ENCODE results near the gene XG. TPM values are rescaled to one million over a fixed set of nuclear protein-coding genes. Genes with fewer than 3 reads are reported as not detected.

Gene XG
- total RNA-seq, 1 experiment from 2014 or later = 0.06 TPM

DNA sequence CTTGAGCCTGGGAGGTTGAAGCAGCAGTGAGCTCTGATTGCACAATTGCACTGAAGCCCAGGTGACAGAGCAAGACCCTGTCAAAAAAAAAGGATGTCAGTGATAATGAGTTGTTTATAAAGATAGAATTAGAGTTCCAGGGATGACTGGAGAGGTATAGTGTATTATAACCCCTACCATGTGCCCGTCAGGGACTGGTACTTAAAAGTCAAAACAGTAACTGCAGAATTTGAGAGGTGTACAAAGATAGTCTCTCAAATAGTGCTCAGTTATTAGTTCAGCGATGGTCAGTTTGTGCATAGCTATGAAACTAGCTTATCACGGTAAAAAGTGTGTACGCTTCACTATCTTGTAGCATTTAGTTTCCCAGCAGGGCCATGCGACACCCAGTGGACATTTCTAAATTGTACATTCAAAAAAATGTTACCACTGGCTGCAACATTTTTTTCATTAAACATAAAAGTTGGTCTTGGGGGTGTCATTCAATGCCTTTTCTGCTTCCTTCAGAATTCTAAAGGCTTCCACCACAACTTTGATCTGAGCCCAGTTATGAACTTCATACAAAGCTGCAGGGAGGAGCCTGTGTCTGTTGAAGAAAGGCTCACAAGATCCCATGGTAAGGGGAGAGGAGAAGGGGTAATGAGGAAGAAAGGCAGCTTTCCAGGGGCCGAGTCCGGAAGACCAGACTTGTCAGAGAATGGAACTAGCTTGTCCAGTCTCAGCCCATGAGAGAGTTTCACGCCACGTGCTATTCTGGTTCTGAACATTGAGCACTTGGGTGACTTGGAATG, 67.7 kb downstream of the XG start:
- peak; percentile 20 for DNase-seq (ENCODE audit: low read depth)

GRCh38 chrX:2820136-2820771, 68.4 kb downstream of the XG start:
- DNase-seq (ENCODE audit: low read depth) = no peak

DNA sequence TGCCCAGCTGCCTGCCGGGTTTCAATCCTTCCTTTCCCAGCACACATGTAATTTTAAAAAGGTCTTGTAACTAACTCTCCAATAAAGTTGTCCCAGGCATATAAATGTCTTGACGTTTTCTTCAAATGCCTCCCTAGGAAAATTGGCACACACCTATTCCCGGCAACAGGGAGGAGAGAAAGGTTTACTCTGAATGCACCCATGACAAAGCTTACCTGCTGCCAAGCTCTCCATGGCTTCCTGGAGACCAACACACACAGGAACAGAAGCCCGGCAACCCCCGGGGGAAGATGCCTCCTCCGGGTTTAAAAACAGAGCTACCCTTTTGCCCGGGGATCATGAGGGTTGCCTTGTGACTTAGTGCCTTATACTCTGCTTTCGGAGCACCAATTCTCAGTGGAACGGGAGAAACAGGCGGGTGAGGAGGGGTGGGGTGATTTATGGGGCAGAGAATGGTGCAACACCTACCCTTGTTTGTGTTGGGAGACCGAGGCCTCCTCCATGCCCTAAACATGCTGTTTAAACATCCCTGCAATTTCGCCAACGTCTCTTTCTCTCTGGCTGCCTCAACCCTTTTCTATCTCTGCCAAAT, 72.1 kb downstream of the XG start:
- no peak for DNase-seq (ENCODE audit: low read depth)

GRCh38 chrX:2824886-2825285, 73.0 kb downstream of the XG start:
- no peak for DNase-seq (ENCODE audit: low read depth)

- DNase-seq (ENCODE audit: low read depth) = no peak
Measured at GRCh38 chrX:2828344-2828958, 76.6 kb downstream of the XG start, which contains the start of gene GYG2. GYG2 (plus strand) TSS chrX:2828930; CDS start chrX:2830189, 1,259 bp downstream.

DNA sequence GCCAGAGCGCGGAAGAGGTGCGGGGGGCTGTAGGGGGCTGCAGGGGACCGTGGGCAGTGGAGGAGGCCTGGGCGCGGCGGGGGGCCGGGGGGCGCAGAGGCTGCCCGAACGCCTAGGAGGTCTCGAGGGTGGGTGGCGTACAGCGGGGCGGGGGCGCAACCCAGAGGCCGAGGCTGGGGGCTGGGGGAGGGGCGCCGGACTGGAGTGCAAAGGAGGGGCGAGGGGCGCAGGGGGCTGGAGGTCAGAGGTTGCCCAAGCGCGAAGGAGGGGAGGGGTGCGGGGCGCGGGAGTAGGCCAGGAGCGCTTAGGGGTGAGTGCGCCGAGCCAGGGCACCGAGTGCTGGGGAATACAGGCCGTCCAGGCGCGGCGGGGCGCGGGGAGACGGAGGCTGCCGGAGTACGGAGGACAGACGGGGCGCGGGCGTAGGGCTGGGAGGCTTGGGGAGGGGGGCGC, 77.1 kb downstream of the XG start:
- DNase-seq (ENCODE audit: low read depth) = no peak

DNA sequence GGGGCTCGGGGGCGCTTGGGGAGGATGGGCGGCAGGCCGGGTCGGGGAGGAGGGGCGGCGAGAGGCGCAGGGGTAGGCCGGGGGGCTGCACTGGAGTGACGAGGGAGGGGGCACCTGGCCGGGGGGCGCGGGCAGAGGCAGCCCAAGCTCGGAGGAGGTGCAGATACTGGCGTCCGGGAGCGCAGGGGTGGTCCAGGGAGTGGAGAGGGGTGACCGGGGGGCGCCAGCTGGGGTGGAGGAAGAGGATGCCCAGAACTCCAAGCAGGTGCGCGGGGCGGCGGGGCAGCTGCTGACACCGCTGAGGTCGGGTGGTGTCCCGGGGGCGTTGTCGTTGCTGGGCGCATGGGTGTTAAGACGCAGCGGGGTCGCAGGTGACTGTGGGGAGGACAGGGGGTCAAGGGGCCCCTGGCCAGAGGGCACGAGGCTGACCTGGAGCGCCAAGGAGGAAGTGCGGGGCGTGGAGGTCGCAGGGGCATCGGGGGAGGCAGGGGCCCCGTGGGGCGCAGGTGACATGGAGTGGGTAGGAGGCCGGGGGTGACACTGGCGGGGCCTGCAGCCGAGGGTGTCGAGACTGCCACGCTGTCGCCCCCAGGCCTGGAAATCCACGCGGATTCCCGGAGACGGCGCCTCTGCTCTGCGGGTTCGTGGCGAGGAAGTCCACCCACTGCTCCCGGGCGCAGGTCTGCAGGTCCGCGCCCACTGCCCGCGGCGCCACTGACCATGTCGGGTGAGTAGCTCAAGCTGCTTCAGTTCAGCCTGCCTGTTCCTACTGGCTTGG, 77.8 kb downstream of the XG start:
- no peak for DNase-seq (ENCODE audit: low read depth)

DNA sequence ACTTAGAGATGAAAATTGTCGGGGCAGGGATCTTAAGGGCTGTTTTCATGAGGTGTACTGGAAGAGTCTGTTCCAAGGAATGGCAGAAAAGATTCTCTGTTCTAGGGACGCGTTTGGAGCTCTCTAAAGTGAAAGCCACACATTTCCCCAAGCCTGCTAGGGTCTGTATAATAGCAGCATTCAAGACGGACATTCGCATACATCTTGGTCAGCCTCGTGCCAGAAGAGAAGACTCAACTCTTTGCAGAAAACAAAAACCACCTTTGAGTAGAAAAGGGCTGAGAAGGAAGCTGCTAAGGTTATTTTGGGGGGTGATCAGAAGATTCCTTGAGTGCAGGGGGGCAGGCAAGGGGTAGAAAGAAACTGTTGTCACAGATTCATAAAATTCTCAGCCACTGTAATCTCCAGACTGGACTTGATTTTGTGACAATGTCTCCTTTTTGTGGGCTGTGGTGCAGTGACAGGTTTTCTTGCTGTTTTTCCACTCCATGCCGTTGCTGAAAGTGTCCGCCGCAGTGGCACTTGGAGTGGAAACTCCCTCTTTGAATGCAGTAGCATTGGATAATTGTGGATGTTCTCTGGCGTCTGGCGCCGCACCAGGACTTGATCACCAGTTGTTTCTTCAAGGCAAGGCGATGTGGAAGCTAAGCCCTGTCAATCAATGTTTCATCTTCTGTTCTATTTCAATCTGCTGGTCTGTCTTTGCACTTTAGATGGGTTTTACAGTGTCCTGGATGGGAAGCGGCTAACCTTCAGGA, 79.8 kb downstream of the XG start:
- no peak for DNase-seq (ENCODE audit: low read depth)

DNA sequence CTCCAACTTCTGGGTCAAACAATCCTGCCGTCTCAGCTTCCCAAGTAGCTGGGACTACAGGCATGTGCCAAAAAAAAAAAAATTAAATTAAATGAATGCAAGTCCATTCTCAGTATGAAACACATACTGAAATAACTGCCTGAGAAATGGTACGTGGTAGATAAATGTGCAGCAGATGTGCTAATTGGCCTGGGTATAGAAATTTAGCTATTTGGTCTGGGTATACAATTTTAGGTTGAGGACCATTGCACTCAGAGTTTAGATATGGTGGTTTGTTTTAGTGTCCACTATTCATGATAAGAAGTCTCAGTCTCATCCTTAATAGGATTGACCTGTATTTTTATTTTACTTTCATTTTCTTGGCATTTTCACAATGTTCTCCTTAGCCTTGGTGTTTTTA, 86.1 kb downstream of the XG start:
- no peak for DNase-seq (ENCODE audit: low read depth)

DNA sequence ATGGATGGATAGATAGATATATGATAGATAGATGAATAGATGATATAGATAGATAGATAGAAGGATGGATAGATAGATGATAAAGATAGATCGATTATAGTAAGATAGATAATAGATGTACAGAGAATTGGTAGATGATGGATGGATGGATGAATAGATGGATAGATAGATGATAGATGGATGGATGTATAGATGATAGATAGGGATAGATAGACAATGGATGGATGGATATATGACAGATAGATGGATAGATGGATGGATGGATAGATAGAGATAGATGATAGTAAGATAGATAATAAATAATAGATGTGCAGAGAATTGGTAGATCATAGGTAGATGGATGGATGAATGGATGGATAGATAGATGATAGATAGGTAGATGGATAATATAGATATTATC, 89.1 kb downstream of the XG start:
- DNase-seq (ENCODE audit: low read depth) = no peak

GRCh38 chrX:2841537-2841936, 89.7 kb downstream of the XG start:
- no peak for DNase-seq (ENCODE audit: low read depth)

- DNase-seq (ENCODE audit: low read depth) = no peak
Measured at GRCh38 chrX:2846992-2847391, 95.2 kb downstream of the XG start.

- peak; percentile 74 for DNase-seq (ENCODE audit: low read depth)
Measured at GRCh38 chrX:2848871-2849301, 97.0 kb downstream of the XG start.

- no peak for DNase-seq (ENCODE audit: low read depth)
Measured at GRCh38 chrX:2854918-2855317, 103.1 kb downstream of the XG start.

- no peak for DNase-seq (ENCODE audit: low read depth)
Measured at GRCh38 chrX:2855761-2856160, 103.9 kb downstream of the XG start.

DNA sequence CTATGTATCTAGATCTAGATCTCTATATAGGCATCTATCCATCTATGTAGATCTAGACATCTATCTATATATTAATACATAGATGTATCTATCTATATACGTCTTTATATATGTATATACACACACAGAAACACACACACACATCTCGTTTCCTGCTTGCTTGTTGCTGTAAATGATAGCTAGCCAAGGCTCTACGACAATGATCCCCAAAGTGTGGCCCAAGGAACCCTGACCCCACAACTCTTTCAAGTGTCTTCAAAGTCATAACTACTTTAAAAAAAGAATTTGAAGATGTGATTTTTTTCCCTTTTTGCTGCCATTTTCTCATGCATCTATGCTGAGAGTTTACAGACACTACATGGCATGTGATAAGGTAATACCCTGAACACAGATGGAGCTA, 105.7 kb downstream of the XG start:
- no peak for DNase-seq (ENCODE audit: low read depth)

- no peak for DNase-seq (ENCODE audit: low read depth)
Measured at GRCh38 chrX:2859197-2859797, 107.5 kb downstream of the XG start.

DNA sequence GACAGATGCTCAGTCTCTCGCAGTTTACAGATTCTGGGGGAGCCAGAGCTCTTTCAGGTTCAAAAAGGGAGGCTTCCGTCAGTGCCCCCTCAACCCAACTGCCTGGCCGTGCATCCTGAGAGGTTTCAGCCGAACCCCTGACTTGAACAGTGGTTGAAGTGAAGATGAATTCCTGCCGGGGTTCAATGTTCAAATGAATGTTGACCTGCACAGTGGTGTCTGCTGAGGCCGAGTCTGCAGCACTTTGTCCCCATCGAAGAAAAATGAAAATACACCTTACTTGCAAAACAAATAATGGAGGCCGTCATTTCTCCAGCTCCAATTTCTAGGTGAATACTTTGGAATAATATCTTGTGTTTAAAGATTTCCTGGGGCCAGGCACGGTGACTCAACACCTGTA, 110.6 kb downstream of the XG start:
- no peak for DNase-seq (ENCODE audit: low read depth)

DNA sequence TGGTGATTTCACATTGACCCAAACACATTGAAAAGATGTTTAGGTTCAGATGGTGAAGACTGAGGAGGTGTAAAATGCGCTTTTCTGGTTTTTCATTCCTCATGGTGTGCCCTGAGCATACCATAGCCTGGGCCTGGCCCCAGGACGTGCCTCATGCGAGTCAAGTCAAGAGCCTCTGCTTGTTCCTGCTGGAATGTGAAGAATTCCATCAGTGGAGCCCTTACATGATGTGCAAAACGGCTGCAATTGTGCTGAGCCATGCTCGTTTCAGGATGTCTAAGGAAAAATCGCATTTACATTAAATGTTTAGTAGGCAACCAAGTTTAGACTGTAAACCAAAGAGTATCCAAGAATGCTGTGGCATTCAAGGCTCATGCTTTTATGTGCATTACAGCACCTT, 111.8 kb downstream of the XG start:
- no peak for DNase-seq (ENCODE audit: low read depth)

All from LHCN-M2 (cell line).